DND-41 (cell line): ENCODE results near the gene LCE2D.

Source experiments
- ATAC-seq: fragments of 200-7000 bp; cut with Tn5 transposase; 3 replicates; pipeline ENCODE4 v1.9.1; 2021; ENCODE audit warnings: low read depth; ENCODE audit not compliant: insufficient read depth
- DNase-seq: peaks from one replicate; pipeline ENCODE4 v3.0.0-alpha.2; 2020
- H2AFZ ChIP-seq: 2 replicates; pipeline ENCODE4 v1.6.0; 2012; ENCODE audit warnings: low read depth, low read length
- H3K27ac ChIP-seq: 2 replicates; pipeline ENCODE4 v1.5.1; 2012; ENCODE audit warnings: low read length, inconsistent platforms
- H3K27me3 ChIP-seq: fragments of 200-600 bp; sonication (generic); 2 replicates; pipeline ENCODE4 v1.6.0; 2012; ENCODE audit warnings: low read length, mild to moderate bottlenecking, inconsistent platforms; ENCODE audit not compliant: insufficient read depth, poor library complexity
- H3K36me3 ChIP-seq: 2 replicates; pipeline ENCODE4 v1.5.1; 2012; ENCODE audit warnings: low read length, inconsistent platforms; ENCODE audit not compliant: insufficient read depth
- H3K4me1 ChIP-seq: 2 replicates; pipeline ENCODE4 v1.5.1; 2012; ENCODE audit warnings: mild to moderate bottlenecking, low read length; ENCODE audit not compliant: insufficient read depth
- H3K4me2 ChIP-seq: 2 replicates; pipeline ENCODE4 v1.6.0; 2012; ENCODE audit warnings: mild to moderate bottlenecking, moderate library complexity, low read length, inconsistent platforms; ENCODE audit not compliant: insufficient read depth
- H3K4me3 ChIP-seq, 2 experiments: fragments of 200-600 bp in 1 of 2; shearing (Covaris generic) in 1 of 2; 2 replicates each; pipeline ENCODE4 v1.5.1; 2012 to 2016; ENCODE audit warnings: inconsistent platforms in 2 of 2, low read length in 2 of 2, mild to moderate bottlenecking in 2 of 2, low read depth in 1 of 2, moderate library complexity in 1 of 2
- H3K79me2 ChIP-seq: 2 replicates; pipeline ENCODE4 v1.6.0; 2012; ENCODE audit warnings: low read length, inconsistent platforms; ENCODE audit not compliant: insufficient read depth
- H3K9ac ChIP-seq: 2 replicates; pipeline ENCODE4 v1.6.0; 2012; ENCODE audit warnings: low read depth, mild to moderate bottlenecking, inconsistent platforms, low read length, moderate library complexity
- H3K9me3 ChIP-seq: 2 replicates; pipeline ENCODE4 v1.5.1; 2012; ENCODE audit warnings: low read length, moderate library complexity, mild to moderate bottlenecking, inconsistent platforms; ENCODE audit not compliant: insufficient read depth, severe bottlenecking
- H4K20me1 ChIP-seq: 2 replicates; pipeline ENCODE4 v1.6.0; 2012; ENCODE audit warnings: low read length; ENCODE audit not compliant: insufficient read depth
- EZH2 ChIP-seq: IDR thresholded peaks from 3 replicates; pipeline ENCODE4 v1.6.1; 2012; ENCODE audit warnings: borderline replicate concordance, low read depth, mild to moderate bottlenecking, moderate library complexity, low read length, inconsistent platforms; ENCODE audit not compliant: severe bottlenecking
- TF ChIP-seq, protein P1 (sequence below): IDR thresholded peaks from 2 replicates; pipeline ENCODE4 v1.5.1; 2012; ENCODE audit warnings: borderline replicate concordance, low read length, moderate library complexity, mild to moderate bottlenecking; ENCODE audit not compliant: poor library complexity, severe bottlenecking; ENCODE audit errors: extremely low read depth

LCE2D gene

DNA sequence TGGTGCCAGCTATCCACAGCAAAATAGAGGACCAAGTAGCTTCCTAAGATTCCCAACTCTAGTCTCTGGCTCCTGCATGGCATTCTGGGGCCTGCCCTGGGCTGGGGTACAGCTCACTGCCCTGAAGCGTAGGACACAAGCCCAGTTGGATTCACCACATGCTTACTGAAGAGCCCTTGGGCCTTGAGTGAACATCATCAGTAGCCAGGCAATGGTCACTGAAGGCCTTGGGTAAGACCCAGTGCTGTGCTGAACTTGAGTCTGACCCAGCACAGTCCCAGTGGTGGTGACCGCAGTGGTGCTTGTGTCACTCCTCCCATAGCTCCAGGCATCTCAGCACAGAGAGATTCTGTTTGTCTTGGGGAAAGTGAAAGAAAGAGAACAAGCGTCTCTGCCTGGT is 32.6 kb upstream of the LCE2D start:
- Histone ChIP-seq H3K9me3 (no peaks in the 10 kb centered on the region), H3K36me3 (no peaks in the 10 kb centered on the region), H3K27ac (no peak overlapping the region), H3K9ac (no peak overlapping the region), H3K27me3 (peaks cover 4% of the 10 kb centered on the region), H3K4me1 (no peaks in the 10 kb centered on the region), H3K79me2 (no peaks in the 10 kb centered on the region), H3K4me3 (no peak overlapping the region), H3K4me2 (no peak overlapping the region), H4K20me1 (no peaks in the 10 kb centered on the region), H2AFZ (no peak overlapping the region)
- TF ChIP-seq EZH2, result no peak
- TF ChIP-seq, protein P1, sequence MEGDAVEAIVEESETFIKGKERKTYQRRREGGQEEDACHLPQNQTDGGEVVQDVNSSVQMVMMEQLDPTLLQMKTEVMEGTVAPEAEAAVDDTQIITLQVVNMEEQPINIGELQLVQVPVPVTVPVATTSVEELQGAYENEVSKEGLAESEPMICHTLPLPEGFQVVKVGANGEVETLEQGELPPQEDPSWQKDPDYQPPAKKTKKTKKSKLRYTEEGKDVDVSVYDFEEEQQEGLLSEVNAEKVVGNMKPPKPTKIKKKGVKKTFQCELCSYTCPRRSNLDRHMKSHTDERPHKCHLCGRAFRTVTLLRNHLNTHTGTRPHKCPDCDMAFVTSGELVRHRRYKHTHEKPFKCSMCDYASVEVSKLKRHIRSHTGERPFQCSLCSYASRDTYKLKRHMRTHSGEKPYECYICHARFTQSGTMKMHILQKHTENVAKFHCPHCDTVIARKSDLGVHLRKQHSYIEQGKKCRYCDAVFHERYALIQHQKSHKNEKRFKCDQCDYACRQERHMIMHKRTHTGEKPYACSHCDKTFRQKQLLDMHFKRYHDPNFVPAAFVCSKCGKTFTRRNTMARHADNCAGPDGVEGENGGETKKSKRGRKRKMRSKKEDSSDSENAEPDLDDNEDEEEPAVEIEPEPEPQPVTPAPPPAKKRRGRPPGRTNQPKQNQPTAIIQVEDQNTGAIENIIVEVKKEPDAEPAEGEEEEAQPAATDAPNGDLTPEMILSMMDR, result no peak
- no peak for ATAC-seq
- no peak for DNase-seq

DNA sequence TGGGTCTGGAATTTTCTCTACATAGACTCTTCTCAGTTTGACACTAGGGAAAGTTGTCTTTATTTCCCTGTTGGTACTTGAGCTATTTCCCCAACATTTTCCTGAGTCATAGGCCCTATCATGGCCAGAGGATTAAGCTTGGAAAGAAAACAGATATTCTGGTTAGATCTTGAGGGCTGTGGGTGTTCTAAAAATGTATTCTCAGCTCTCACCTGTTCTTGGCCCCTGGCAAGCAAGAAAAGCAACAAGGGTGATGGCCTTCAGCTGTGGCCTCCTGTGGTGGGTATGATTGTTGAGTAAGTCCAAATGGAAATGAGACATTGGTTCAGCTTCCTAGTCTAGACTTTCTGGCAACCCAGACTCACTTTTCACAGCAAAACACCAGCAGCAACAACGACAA is 22.8 kb upstream of the LCE2D start:
- DNase-seq, result no peak
- H3K9ac ChIP-seq, result no peak overlapping the region
- TF ChIP-seq, protein P1, result no peak
- no peak for TF ChIP-seq EZH2
- no peak overlapping the region for H3K27ac ChIP-seq
- H4K20me1 ChIP-seq, result no peaks in the 10 kb centered on the region
- no peaks in the 10 kb centered on the region for H3K79me2 ChIP-seq
- no peak overlapping the region for H2AFZ ChIP-seq
- H3K4me1 ChIP-seq, result no peaks in the 10 kb centered on the region
- no peak overlapping the region for H3K4me3 ChIP-seq
- no peaks in the 10 kb centered on the region for H3K9me3 ChIP-seq
- peaks cover 6% of the 10 kb centered on the region for H3K27me3 ChIP-seq
- no peaks in the 10 kb centered on the region for H3K36me3 ChIP-seq
- no peak overlapping the region for H3K4me2 ChIP-seq
- ATAC-seq, result no peak

DNA sequence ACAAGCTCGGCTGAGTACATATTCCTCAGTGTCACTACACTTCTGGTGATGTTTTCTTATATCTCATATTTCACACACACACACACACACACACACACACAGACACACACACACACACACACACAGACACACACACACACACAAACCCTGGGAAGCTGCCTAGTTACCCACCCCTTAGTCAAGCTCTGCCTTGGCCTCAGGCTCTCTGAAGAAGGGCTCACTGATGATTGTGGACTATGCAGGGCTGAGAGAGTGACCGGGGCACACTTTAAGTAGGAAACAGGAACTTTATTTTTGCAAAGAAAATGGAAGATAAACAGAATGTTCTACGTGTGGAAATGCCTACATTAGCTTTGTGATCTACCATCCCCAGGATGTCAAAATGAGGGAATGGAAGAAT is 19.2 kb upstream of the LCE2D start:
- H3K36me3 ChIP-seq, result no peaks in the 10 kb centered on the region
- ATAC-seq, result no peak

More for the DNA sequence above, 19.2 kb upstream of the LCE2D start:
- Histone ChIP-seq H3K9me3 (no peaks in the 10 kb centered on the region), H3K27me3 (peaks cover 12% of the 10 kb centered on the region), H3K4me3 (no peak overlapping the region), H3K27ac (no peak overlapping the region), H3K9ac (no peak overlapping the region), H3K79me2 (no peaks in the 10 kb centered on the region), H2AFZ (no peak overlapping the region), H3K4me2 (no peak overlapping the region), H4K20me1 (no peaks in the 10 kb centered on the region), H3K4me1 (no peaks in the 10 kb centered on the region)
- DNase-seq, result no peak
- TF ChIP-seq, protein P1, result no peak
- no peak for TF ChIP-seq EZH2
